ENCODE data around the gene KCND3. TPM values are rescaled to one million over a fixed set of nuclear protein-coding genes. Genes with fewer than 3 reads are reported as not detected.

The KCND3 gene
- total and polyA plus RNA-seq, 8 donors = 0.87 to 15.8 (median 4.5) TPM

DNA sequence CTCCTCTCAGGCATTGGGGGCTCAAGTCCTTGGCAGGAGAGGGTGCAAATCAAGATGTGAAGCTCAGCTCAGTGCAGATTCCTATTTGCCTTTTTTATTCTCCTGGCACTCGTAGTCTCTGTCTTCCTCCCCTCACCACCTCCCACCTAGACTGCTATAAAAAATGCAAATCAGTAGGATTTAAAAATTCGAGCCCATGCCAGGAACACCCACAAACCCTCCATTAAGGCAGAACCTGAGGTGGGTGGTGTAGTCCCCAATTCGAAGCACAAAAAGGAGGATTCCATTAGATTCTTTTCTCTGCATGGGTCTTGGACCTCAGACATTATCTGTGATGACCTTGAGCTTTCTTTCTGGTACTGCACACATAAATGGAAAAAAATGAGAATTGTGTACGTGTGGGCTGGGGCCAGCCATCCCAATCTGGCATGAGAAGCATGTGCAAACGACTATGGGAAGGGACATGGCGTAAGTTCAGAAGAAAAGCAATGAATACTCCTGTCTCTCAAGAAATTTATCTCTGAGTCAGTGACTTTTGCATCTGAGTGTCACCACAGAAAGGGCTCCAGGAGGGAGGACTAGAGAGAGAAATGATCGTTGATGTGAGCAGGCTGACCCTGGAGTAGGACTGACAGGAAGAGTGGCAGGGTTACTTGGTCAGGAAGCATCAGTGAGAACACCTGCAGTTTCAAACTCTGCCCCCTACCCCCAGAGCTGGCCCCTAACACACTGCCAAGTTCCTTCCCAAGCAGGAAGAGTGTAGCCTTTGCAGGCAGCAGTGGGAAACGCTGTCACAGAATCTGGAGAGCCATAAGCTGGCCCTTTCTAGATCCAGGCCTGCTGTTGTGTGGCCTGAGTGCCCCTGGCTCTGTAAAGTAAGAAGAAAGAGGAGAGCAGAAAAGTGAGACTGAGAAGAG, 252.0 kb downstream of the KCND3 start:
- no peaks in the 10 kb centered on the region for H3K9me3 ChIP-seq
- H3K27ac ChIP-seq = peak overlapping the region in 4 of 5 donors; percentile 83 to 91 (median 87)
- peaks cover 0 to 22% (median 0%) of the 10 kb centered on the region in 3 donors for H3K27me3 ChIP-seq
- no peaks in the 10 kb centered on the region for H3K36me3 ChIP-seq
- intact Hi-C loops (cut with DNase I; ENCODE audit: low total_unique reads) = no loop called here
- H3K4me3 ChIP-seq = peak overlapping the region; percentile 62 to 65 (median 64)
- TF ChIP-seq POLR2A (IDR thresholded peaks at IDR 0.05) (no peak), EP300 (IDR thresholded peaks at IDR 0.05) (no peak), POLR2AphosphoS5 (IDR thresholded peaks at IDR 0.05) (no peak)
- TF ChIP-seq, protein P1, sequence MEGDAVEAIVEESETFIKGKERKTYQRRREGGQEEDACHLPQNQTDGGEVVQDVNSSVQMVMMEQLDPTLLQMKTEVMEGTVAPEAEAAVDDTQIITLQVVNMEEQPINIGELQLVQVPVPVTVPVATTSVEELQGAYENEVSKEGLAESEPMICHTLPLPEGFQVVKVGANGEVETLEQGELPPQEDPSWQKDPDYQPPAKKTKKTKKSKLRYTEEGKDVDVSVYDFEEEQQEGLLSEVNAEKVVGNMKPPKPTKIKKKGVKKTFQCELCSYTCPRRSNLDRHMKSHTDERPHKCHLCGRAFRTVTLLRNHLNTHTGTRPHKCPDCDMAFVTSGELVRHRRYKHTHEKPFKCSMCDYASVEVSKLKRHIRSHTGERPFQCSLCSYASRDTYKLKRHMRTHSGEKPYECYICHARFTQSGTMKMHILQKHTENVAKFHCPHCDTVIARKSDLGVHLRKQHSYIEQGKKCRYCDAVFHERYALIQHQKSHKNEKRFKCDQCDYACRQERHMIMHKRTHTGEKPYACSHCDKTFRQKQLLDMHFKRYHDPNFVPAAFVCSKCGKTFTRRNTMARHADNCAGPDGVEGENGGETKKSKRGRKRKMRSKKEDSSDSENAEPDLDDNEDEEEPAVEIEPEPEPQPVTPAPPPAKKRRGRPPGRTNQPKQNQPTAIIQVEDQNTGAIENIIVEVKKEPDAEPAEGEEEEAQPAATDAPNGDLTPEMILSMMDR (IDR thresholded peaks at IDR 0.05) = no peak
- H3K4me1 ChIP-seq = peaks cover 50 to 74% (median 62%) of the 10 kb centered on the region in 4 donors
- WGBS, 5 donors = 46 to 67% (median 62%) methylated on average over 8 of the region's 8 CpGs
- no peak for DNase-seq

DNA sequence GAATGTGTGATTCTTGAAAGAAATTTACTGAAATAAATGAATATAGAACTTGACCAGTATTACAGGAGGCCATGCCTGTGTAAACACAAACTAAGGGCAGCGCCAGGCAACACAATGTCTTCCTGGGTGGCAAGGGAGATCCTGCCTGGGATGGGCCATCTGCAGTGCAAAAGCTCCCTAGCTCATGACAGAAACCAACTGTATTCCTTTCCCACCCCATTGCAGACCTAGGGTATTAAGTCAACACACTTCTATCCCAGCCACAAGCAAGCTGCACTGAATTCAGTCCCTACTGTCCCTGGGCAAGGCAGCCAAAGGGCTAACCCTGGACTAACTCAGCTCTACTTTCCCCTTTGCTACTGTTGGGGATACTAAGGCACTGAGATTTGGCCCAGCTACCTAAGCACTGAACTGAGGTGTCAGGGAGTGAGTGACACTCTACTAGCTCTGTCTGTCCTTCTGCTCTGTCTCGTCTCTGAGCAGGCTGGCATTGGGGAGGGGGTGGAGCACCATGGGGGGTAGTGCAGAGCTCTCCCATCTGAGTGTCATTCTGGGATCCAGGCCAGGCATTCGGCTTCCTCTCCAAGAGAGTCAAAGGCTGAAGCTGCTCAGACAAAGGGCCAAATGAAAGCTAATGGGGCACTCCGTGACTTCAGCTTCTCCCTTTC, 252.8 kb downstream of the KCND3 start:
- peak overlapping the region in 1 of 4 donors; percentile 64 for H3K4me3 ChIP-seq
- peaks cover 0 to 14% (median 0%) of the 10 kb centered on the region in 3 donors for H3K27me3 ChIP-seq
- H3K27ac ChIP-seq = peak overlapping the region in 3 of 5 donors; percentile 83 to 91 (median 90)
- no peaks in the 10 kb centered on the region for H3K9me3 ChIP-seq
- DNase-seq = peak in 1 of 2 donors; percentile 65
- TF ChIP-seq POLR2AphosphoS5 (IDR thresholded peaks at IDR 0.05) (no peak), EP300 (IDR thresholded peaks at IDR 0.05) (no peak), POLR2A (IDR thresholded peaks at IDR 0.05) (no peak)
- TF ChIP-seq, protein P1 (IDR thresholded peaks at IDR 0.05) = no peak
- intact Hi-C loops (cut with DNase I; ENCODE audit: low total_unique reads) = no loop called here
- WGBS, 5 donors = 69 to 79% (median 73%) methylated on average over 4 of the region's 4 CpGs
- peaks cover 50 to 81% (median 63%) of the 10 kb centered on the region in 4 donors for H3K4me1 ChIP-seq
- H3K36me3 ChIP-seq = no peaks in the 10 kb centered on the region

DNA sequence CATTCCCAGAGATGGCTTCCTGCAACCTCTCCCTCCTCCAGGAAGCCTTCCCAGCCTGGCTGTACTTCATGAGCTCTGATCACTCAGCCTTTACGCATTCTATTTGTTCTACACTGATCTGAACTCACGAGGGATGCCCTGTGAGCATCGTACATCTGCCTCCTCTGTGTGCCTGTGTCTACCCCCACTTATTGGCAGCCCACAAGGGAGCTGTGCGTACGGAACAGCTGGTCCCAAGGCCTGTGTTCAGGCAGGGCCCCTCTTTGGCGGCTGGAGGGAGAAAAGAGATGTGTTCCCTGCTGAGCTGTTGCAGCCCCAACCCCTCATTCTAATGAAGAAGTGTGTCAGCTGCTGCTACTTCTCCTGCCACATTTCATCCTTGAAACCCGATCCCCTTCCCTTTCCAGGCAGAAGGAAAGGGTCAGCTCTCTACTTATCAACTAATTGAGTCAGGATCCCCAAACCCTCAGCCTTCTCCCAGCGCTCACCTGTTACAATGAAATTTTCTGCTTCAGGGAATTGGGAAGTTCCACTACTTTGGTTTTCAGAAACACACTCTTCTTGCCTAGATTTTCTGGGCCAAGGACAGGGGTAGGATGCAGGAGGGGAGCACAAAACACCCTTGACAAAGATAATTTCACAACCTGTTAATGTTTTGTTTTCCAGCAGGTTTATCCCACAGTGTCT, 253.5 kb downstream of the KCND3 start:
- peaks cover 0 to 10% (median 0%) of the 10 kb centered on the region in 3 donors for H3K27me3 ChIP-seq
- H3K4me1 ChIP-seq = peaks cover 50 to 88% (median 66%) of the 10 kb centered on the region in 4 donors
- no peak overlapping the region for H3K4me3 ChIP-seq
- WGBS, 5 donors = 68 to 87% (median 79%) methylated on average over 8 of the region's 8 CpGs
- no peaks in the 10 kb centered on the region for H3K36me3 ChIP-seq
- no peaks in the 10 kb centered on the region for H3K9me3 ChIP-seq
- peak in 1 of 2 donors; percentile 67 for DNase-seq
- H3K27ac ChIP-seq = no peak overlapping the region
- intact Hi-C loops (cut with DNase I; ENCODE audit: low total_unique reads) = no loop called here
- TF ChIP-seq POLR2AphosphoS5 (IDR thresholded peaks at IDR 0.05) (no peak), POLR2A (IDR thresholded peaks at IDR 0.05) (no peak), EP300 (IDR thresholded peaks at IDR 0.05) (no peak)
- TF ChIP-seq, protein P1 (IDR thresholded peaks at IDR 0.05) = no peak

DNA sequence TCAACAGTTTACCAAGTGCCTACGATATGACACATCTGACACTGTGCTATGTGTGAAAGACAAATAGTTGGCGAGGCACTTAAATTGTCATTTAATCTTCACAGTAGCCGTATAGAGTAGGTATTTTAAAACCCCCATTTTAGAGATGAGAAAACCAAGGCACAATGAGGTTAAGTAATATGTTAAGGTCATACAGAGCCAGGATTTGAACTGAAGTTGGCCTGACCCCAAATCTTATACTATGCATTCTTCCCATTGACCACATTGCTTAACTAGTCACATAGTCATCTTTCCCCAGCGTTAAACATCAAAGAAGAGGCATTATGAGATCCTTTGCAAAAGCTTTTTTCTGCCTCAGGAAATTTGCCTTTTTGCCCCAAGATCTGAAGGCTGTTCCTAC, 254.1 kb downstream of the KCND3 start:
- no peaks in the 10 kb centered on the region for H3K9me3 ChIP-seq
- no peak for DNase-seq
- no peak overlapping the region for H3K4me3 ChIP-seq
- WGBS, 5 donors = 85 to 92% (median 88%) methylated on average over 4 of the region's 4 CpGs
- TF ChIP-seq, protein P1 (IDR thresholded peaks at IDR 0.05) = no peak
- TF ChIP-seq EP300 (IDR thresholded peaks at IDR 0.05) (no peak), POLR2A (IDR thresholded peaks at IDR 0.05) (no peak), POLR2AphosphoS5 (IDR thresholded peaks at IDR 0.05) (no peak)
- H3K27me3 ChIP-seq = peaks cover 0 to 5% (median 0%) of the 10 kb centered on the region in 3 donors
- no peaks in the 10 kb centered on the region for H3K36me3 ChIP-seq
- peak overlapping the region in 1 of 5 donors; percentile 81 for H3K27ac ChIP-seq
- H3K4me1 ChIP-seq = peaks cover 50 to 91% (median 69%) of the 10 kb centered on the region in 4 donors
- intact Hi-C loops (cut with DNase I; ENCODE audit: low total_unique reads) = no loop called here
